Neuron (in vitro differentiated cells): Measurements from ENCODE around the gene MEAF6.

Source experiments
- H2AFZ ChIP-seq: one replicate; pipeline ENCODE4 v1.6.1; 2013; ENCODE audit warnings: low read depth, mild to moderate bottlenecking, inconsistent platforms, low read length, moderate library complexity
- H3K27me3 ChIP-seq: one replicate; pipeline ENCODE4 v1.6.1; 2013; ENCODE audit warnings: low read length; ENCODE audit not compliant: insufficient read depth
- H3K36me3 ChIP-seq: one replicate; pipeline ENCODE4 v1.6.1; 2013; ENCODE audit warnings: low read length; ENCODE audit not compliant: insufficient read depth
- H3K4me1 ChIP-seq: one replicate; pipeline ENCODE4 v1.6.1; 2013; ENCODE audit warnings: low read length; ENCODE audit not compliant: insufficient read depth
- H3K4me3 ChIP-seq: 2 replicates; pipeline ENCODE4 v1.5.1; 2013; ENCODE audit warnings: mild to moderate bottlenecking, low read length, moderate library complexity
- H3K9me3 ChIP-seq: one replicate; pipeline ENCODE4 v1.6.1; 2013; ENCODE audit warnings: low read length

MEAF6 gene

DNA sequence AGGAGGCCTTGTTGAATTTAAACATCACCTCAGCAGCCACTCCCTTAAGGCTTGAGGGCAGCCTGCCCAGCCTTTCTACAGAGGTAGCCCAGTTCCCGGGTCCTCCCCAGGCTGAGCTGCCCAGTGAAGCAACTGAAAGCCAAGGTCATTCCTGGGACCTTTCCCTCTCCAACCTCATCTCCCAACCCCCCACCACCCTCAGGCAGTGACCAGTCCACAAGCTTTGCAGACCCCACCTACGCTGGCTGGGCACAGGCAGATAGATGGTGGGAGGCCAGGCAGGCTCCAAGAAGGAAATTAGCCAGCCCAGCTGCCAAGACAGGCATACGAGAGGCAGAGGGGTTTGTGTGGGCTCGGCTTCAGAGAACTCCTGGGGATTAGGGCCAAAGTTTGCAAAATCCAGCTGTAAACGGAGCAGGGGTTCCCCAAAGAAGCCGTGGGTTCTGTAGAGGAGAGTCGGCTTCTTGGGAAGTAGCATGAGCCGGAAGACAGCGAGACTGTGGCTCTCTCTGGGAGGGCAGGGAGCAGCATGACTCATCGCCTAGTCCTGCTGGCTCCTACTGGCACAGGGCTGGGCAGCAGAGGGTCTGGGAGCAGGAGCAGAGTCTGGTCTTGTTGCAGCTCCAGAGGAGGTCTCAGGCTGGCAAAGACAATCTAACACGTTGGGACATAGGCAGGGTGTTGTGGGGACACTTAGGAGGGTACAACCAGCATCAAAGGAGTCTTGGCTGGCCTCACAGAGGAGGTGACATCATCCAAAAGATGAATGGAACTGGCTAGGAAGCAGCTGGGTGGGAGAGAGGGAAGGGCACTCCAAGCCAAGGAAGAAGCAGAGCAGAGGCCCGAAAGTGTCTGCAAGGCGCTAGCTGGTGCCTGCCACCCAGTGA lies 43.0 kb downstream of the MEAF6 start:
- Histone ChIP-seq H3K36me3 (peaks cover 2% of the 10 kb centered on the region), H3K9me3 (no peaks in the 10 kb centered on the region), H2AFZ (no peak overlapping the region), H3K27me3 (peaks cover 25% of the 10 kb centered on the region), H3K4me3 (no peak overlapping the region), H3K4me1 (peaks cover 33% of the 10 kb centered on the region)

GRCh38 chr1:37469386-37469785 lies 45.2 kb downstream of the MEAF6 start:
- Histone ChIP-seq H3K4me3 (no peak overlapping the region), H2AFZ (no peak overlapping the region), H3K4me1 (peaks cover 24% of the 10 kb centered on the region), H3K36me3 (no peaks in the 10 kb centered on the region), H3K9me3 (no peaks in the 10 kb centered on the region), H3K27me3 (peaks cover 25% of the 10 kb centered on the region)

GRCh38 chr1:37468037-37468436 lies 46.5 kb downstream of the MEAF6 start:
- Histone ChIP-seq H3K4me3 (no peak overlapping the region), H3K36me3 (no peaks in the 10 kb centered on the region), H3K27me3 (peaks cover 15% of the 10 kb centered on the region), H3K4me1 (peaks cover 15% of the 10 kb centered on the region), H3K9me3 (no peaks in the 10 kb centered on the region), H2AFZ (no peak overlapping the region)

DNA sequence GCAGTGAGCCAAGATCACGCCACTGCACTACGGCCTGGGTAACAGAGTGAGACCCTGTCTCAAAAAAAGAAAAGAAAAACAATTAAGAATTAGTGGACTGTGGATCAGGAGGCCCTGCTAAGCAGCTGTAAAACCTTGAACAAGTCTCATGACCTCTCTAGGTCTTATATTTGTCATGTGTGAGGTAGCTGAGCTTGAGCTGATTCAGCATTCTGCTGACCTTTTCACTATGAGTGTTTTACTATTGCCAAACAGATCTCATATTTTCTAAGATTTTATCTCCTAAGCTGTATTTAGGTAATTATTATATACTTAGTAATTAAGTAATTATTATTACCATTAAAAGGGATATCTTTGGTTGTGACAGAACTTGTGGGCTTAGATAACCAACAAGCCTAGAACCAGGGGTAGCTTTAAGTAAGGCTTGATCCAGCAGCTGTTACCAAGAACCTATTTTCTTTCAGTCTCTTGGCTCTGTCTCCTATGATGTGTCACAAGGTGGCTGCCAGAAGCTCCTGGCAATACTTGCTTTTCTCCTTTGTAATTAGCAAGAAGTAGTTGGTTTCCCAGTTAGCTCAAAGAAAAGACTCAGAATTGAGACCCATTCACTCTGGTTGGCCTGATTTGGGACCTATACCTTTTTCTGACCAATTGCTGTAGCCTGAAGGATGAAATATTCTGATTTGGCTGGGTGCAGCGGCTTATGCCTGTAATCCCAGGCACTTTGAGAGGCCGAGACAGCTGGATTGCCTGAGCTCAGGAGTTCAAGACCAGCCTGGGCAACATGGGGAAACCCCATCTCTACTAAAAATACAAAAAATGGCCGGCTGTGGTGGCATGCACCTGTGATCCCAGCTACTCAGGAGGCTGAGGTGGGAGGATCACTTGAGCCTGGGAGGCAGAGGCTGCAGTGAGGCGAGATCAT lies 48.7 kb downstream of the MEAF6 start:
- H3K4me3 ChIP-seq: no peak overlapping the region
- no peaks in the 10 kb centered on the region for H3K4me1 ChIP-seq
- H3K27me3 ChIP-seq: no peaks in the 10 kb centered on the region
- H3K9me3 ChIP-seq: no peaks in the 10 kb centered on the region
- no peaks in the 10 kb centered on the region for H3K36me3 ChIP-seq
- H2AFZ ChIP-seq: no peak overlapping the region

- no peak overlapping the region for H2AFZ ChIP-seq
- no peak overlapping the region for H3K4me3 ChIP-seq
- H3K27me3 ChIP-seq: no peaks in the 10 kb centered on the region
- no peaks in the 10 kb centered on the region for H3K36me3 ChIP-seq
- H3K9me3 ChIP-seq: no peaks in the 10 kb centered on the region
- H3K4me1 ChIP-seq: no peaks in the 10 kb centered on the region
These were observed 50.1 kb downstream of the MEAF6 start for GRCh38 chr1:37464443-37464842.

- Histone ChIP-seq H3K4me3 (no peak overlapping the region), H3K4me1 (no peaks in the 10 kb centered on the region), H3K36me3 (no peaks in the 10 kb centered on the region), H3K27me3 (peaks cover 6% of the 10 kb centered on the region), H3K9me3 (no peaks in the 10 kb centered on the region), H2AFZ (no peak overlapping the region)
These were observed 52.7 kb downstream of the MEAF6 start for GRCh38 chr1:37461698-37462436.

- H3K4me3 ChIP-seq: no peak overlapping the region
- peaks cover 6% of the 10 kb centered on the region for H3K27me3 ChIP-seq
- H2AFZ ChIP-seq: no peak overlapping the region
- no peaks in the 10 kb centered on the region for H3K4me1 ChIP-seq
- H3K9me3 ChIP-seq: no peaks in the 10 kb centered on the region
- no peaks in the 10 kb centered on the region for H3K36me3 ChIP-seq
These were observed 56.0 kb downstream of the MEAF6 start for GRCh38 chr1:37458551-37458950.

GRCh38 chr1:37456614-37457013 lies 58.0 kb downstream of the MEAF6 start:
- Histone ChIP-seq H3K36me3 (no peaks in the 10 kb centered on the region), H3K9me3 (no peaks in the 10 kb centered on the region), H3K4me3 (no peak overlapping the region), H2AFZ (no peak overlapping the region), H3K4me1 (no peaks in the 10 kb centered on the region), H3K27me3 (peaks cover 6% of the 10 kb centered on the region)

- Histone ChIP-seq H3K9me3 (no peaks in the 10 kb centered on the region), H3K36me3 (no peaks in the 10 kb centered on the region), H3K27me3 (peaks cover 8% of the 10 kb centered on the region), H3K4me3 (no peak overlapping the region), H3K4me1 (no peaks in the 10 kb centered on the region), H2AFZ (no peak overlapping the region)
These were observed 59.0 kb downstream of the MEAF6 start for GRCh38 chr1:37455516-37455915.

DNA sequence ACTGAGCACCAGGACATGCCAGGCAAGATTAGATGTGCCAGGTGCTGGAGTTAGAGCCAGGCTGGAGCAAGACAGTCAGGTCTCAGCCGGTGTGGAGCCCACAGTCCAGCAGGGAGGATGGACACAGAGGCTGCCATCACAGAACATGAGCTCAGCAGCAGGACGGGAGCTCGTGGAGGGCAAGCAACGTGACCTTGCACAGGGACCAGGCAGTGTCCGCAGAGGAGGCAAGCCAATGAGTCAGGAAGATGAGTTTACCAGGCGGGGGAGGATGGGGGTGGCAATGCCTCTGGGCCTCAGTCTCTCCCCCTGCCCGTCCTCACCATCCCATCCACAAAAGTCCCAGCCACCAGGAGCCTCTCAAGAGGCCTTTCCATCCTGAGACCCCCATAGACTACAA lies 60.9 kb downstream of the MEAF6 start:
- Histone ChIP-seq H3K36me3 (no peaks in the 10 kb centered on the region), H3K9me3 (no peaks in the 10 kb centered on the region), H3K27me3 (peaks cover 8% of the 10 kb centered on the region)

DNA sequence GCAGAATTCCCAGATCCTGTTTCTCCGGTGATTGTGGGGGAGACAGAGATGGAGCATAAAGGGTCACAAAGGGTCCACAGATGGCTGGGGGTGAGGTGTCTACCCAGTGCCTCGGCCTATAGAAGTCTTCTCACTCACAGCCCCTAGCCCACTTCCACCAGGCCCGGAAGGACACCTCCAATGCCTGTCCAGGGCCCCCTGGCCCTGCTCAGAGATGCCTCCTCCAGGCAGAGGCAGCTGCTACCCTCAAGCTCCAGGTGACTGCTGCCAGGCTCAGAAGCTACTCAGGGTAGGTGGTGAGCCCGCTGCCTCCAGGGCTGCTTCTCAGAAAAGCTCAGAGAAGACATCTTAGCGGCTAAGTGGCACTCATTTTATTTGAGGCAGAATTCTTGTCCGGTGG lies 62.1 kb downstream of the MEAF6 start:
- Histone ChIP-seq H3K9me3 (no peaks in the 10 kb centered on the region), H3K4me3 (no peak overlapping the region), H3K4me1 (no peaks in the 10 kb centered on the region), H2AFZ (no peak overlapping the region), H3K36me3 (no peaks in the 10 kb centered on the region), H3K27me3 (peaks cover 7% of the 10 kb centered on the region)

More for the DNA sequence above, 60.9 kb downstream of the MEAF6 start:
- Histone ChIP-seq H3K4me3 (no peak overlapping the region), H3K4me1 (no peaks in the 10 kb centered on the region), H2AFZ (no peak overlapping the region)

GRCh38 chr1:37449936-37450335 lies 64.6 kb downstream of the MEAF6 start:
- peaks cover 5% of the 10 kb centered on the region for H3K27me3 ChIP-seq
- H2AFZ ChIP-seq: no peak overlapping the region
- H3K4me3 ChIP-seq: no peak overlapping the region
- no peaks in the 10 kb centered on the region for H3K9me3 ChIP-seq
- no peaks in the 10 kb centered on the region for H3K36me3 ChIP-seq
- no peaks in the 10 kb centered on the region for H3K4me1 ChIP-seq
